ENCODE measurements around the gene RPS24.

- TF ChIP-seq POLR2A (IDR thresholded peaks at IDR 0.05): no peak
- no peak for TF ChIP-seq CTCF (IDR thresholded peaks at IDR 0.05 in 4 of 5, conservative IDR thresholded peaks at IDR 0.05 in 1 of 5)
Observed at GRCh38 chr10:78069151-78069550, 35.5 kb downstream of the RPS24 start.

Measured in gastrocnemius medialis (tissue), 4 donors.